OCI-LY1 (cell line): ENCODE measurements around the gene NBPF6.

ENCODE experiments used
- EZH2 ChIP-seq: fragments of 200-600 bp; sonication (generic), shearing (Covaris generic); IDR thresholded peaks from 2 replicates; pipeline ENCODE4 v1.8.0; 2017; ENCODE audit warnings: borderline replicate concordance, mixed run types, mild to moderate bottlenecking, antibody characterized with exemption, low read length, moderate library complexity, mixed read lengths
- TF ChIP-seq, protein P1 (sequence below): fragments of 200-600 bp; sonication (generic), shearing (Covaris generic); IDR thresholded peaks from 2 replicates; pipeline ENCODE4 v1.5.1; 2017; ENCODE audit warnings: mild to moderate bottlenecking, antibody characterized with exemption, low read length, moderate library complexity, mixed read lengths

DNA sequence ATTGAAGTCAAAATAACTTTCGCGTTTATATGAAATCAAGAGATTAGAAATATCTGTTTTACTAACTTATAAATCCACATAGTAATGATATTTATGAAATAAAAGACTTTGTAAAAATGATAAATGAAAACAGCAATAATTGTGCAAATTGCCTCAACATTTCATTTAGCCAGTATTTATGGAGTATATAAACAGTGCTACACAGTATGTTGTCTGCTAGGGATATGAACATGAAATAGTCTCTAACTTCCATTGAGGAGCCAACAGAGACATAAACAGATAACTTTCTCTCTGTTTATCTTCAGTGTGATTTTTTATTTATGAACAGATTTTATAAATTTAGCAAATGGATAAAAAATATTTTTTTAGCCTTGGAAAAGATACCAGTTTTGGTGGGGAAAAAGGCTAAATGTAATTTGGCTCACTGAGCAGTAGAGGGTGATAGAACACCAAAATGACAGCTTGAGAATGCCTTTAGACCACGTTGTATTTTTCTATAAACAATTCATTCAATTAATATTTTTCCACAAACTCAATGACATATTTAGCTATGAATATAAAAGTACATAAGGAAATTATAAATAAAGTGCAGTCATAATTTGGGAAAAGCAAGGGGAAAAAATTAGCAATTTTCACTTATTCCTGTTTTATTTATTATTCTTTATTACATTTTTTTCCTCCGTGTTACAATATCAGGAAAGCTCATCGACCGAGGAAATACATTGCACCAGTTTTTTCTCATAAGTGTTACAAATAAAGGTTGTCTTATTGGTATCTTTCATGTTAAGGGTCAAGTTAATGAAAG lies 62.3 kb downstream of the NBPF6 start:
- TF ChIP-seq, protein P1, sequence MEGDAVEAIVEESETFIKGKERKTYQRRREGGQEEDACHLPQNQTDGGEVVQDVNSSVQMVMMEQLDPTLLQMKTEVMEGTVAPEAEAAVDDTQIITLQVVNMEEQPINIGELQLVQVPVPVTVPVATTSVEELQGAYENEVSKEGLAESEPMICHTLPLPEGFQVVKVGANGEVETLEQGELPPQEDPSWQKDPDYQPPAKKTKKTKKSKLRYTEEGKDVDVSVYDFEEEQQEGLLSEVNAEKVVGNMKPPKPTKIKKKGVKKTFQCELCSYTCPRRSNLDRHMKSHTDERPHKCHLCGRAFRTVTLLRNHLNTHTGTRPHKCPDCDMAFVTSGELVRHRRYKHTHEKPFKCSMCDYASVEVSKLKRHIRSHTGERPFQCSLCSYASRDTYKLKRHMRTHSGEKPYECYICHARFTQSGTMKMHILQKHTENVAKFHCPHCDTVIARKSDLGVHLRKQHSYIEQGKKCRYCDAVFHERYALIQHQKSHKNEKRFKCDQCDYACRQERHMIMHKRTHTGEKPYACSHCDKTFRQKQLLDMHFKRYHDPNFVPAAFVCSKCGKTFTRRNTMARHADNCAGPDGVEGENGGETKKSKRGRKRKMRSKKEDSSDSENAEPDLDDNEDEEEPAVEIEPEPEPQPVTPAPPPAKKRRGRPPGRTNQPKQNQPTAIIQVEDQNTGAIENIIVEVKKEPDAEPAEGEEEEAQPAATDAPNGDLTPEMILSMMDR, result peak; percentile 82
- TF ChIP-seq EZH2, result no peak
